HUES48 (cell line): Measurements from ENCODE around the gene ALG1.

Experiments
- H3K27ac ChIP-seq: one replicate; pipeline ENCODE4 v1.7.0; 2013; ENCODE audit warnings: low read depth, low read length, inconsistent platforms
- H3K27me3 ChIP-seq: 2 replicates; pipeline ENCODE4 v1.6.1; 2013; ENCODE audit warnings: mild to moderate bottlenecking, low read length; ENCODE audit not compliant: control insufficient read depth, insufficient read depth
- H3K36me3 ChIP-seq: 2 replicates; pipeline ENCODE4 v1.6.1; 2013; ENCODE audit warnings: low read length; ENCODE audit not compliant: control insufficient read depth, insufficient read depth
- H3K4me1 ChIP-seq: 2 replicates; pipeline ENCODE4 v1.6.1; 2013; ENCODE audit warnings: mild to moderate bottlenecking, low read length; ENCODE audit not compliant: control insufficient read depth, insufficient read depth
- H3K4me3 ChIP-seq: 2 replicates; pipeline ENCODE4 v1.5.1; 2013; ENCODE audit warnings: mild to moderate bottlenecking, low read depth, low read length
- H3K9ac ChIP-seq: 2 replicates; pipeline ENCODE4 v1.6.1; 2013; ENCODE audit warnings: mild to moderate bottlenecking, low read depth, low read length, moderate library complexity
- H3K9me3 ChIP-seq: 2 replicates; pipeline ENCODE4 v1.6.1; 2013; ENCODE audit warnings: low read length; ENCODE audit not compliant: control insufficient read depth, insufficient read depth

The ALG1 gene, protein sequence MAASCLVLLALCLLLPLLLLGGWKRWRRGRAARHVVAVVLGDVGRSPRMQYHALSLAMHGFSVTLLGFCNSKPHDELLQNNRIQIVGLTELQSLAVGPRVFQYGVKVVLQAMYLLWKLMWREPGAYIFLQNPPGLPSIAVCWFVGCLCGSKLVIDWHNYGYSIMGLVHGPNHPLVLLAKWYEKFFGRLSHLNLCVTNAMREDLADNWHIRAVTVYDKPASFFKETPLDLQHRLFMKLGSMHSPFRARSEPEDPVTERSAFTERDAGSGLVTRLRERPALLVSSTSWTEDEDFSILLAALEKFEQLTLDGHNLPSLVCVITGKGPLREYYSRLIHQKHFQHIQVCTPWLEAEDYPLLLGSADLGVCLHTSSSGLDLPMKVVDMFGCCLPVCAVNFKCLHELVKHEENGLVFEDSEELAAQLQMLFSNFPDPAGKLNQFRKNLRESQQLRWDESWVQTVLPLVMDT

DNA sequence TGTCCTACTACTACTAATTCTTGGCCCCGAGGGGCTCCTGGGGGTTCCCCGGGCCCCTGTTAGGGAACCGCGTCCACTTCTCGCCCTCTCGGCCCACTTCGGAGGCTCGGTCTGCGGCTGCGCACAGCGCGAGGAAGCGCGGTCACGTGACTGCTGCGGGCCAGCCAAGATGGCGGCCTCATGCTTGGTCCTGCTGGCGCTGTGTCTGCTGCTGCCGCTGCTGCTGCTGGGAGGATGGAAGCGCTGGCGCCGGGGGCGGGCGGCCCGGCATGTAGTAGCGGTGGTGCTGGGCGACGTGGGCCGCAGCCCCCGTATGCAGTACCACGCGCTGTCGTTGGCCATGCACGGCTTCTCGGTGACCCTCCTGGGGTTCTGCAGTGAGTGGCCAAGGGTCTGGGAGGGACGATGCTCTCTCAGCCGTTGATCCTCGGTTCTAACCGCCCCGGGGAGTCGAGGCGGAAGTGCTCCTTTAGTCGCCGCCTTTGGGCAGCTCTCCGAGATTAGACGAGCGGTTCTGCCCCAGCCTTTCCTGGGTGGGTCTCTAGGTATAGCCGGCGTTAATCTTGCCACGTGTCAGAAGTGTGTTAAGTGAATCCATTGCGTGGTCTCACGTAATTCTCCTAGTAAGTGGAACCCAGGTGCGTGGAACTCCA lies at the start of gene ALG1:
Gene ALG1 (plus strand): TSS at position 163 of the 653 bp plus-strand sequence. CDS start 7 bp downstream, at position 170.
- Histone ChIP-seq H3K27me3 (no peaks in the 10 kb centered on the region), H3K4me1 (peaks cover 5% of the 10 kb centered on the region), H3K27ac (peak within 1 kb of the TSS; percentile 85), H3K9me3 (no peaks in the 10 kb centered on the region), H3K4me3 (peak within 1 kb of the TSS; percentile 89), H3K9ac (peak within 1 kb of the TSS; percentile 85), H3K36me3 (peaks cover 30% of the 10 kb centered on the region)

DNA sequence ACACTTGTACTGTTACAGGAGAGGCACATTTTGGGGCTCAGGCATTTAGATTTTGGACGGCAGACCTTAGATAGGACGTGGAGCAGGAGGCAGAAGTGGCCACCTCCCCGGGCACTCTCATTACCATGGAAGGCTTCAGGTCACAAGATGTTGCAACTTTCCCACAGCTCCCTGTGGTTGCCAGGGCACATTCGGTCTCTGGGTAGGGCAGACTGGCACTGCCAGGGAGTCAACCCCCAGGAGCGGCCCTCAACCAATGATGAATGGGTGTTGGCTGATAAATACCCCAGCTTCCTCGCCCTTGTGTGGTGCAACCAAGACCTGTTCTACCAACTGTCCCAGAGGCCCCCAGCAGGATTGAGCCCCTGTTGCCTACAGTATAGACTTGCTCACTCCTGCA lies 49.1 kb upstream of the ALG1 start:
- Histone ChIP-seq H3K9me3 (no peaks in the 10 kb centered on the region), H3K36me3 (0 out of 2 replicates have a peak, but pooled peaks cover 3% of the 10 kb centered on the region), H3K27me3 (no peaks in the 10 kb centered on the region), H3K9ac (no peak overlapping the region), H3K4me1 (no peaks in the 10 kb centered on the region), H3K4me3 (no peak overlapping the region), H3K27ac (no peak overlapping the region)

DNA sequence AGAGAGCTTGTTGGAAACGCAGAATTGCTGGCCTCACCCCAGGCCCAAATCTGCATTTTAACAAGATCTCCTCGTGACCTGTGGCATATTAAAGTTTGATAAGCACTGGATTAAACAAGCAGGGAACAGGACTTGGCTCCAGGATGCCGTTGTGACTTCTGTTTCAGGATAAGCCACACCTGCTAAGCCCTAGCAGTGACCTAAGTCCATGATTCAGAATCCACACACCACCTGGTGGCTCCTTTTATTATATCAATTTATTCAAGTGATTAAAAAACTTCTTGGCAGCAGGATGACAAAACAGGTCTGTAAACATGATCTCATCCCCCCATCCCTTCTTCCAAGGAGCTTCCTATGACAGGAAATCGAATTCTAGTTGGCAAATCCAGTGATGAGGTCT lies 47.0 kb upstream of the ALG1 start:
- Histone ChIP-seq H3K9me3 (no peaks in the 10 kb centered on the region), H3K4me3 (no peak overlapping the region), H3K4me1 (no peaks in the 10 kb centered on the region), H3K36me3 (0 out of 2 replicates have a peak, but pooled peaks cover 3% of the 10 kb centered on the region), H3K27ac (no peak overlapping the region), H3K9ac (no peak overlapping the region), H3K27me3 (no peaks in the 10 kb centered on the region)

DNA sequence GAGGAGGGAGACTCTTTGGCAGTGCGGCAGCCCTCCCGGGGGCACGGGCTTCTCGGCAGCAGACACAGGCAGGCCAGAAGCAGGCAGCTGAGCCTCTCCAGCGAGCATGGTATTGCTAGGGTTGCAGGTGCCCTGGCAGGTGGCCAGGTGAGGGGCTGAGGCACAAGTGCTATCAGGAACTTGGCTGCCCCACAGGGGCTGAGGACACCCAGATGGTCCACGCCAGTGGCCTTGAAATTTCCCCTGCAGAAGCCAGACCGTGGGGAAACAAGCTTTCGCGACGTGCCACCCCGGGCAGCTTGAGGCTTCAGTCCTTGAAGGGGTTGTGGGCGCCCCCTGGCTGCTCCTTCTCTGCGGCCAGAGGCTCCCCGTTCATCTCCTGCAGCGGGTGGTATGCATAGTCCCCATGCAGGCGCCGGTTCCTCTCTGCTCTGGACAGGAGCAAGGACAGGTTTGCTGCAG lies 46.4 kb upstream of the ALG1 start:
- H3K4me1 ChIP-seq: no peaks in the 10 kb centered on the region

DNA sequence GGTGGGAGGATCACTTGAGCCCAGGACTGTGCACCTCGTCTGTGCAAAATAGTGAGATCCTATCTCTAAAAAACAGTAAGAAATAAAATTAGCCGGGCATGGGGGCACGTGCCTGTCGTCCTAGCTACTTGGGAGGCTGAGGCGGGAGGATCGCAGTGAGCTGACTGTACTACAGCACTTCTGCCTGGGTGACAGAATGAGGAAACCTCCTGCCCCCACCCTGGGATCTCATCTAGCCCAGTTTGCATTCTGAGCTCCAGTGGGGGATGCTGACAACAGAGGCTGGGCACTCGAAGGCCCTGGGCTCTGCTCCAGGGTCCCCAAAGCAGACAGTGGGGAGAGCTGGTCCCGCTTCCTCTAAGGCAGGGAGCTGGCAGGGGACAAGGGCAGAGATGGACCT lies 45.0 kb upstream of the ALG1 start:
- Histone ChIP-seq H3K27me3 (no peaks in the 10 kb centered on the region), H3K27ac (no peak overlapping the region), H3K4me1 (no peaks in the 10 kb centered on the region), H3K9ac (no peak overlapping the region), H3K4me3 (no peak overlapping the region), H3K36me3 (0 out of 2 replicates have a peak, but pooled peaks cover 6% of the 10 kb centered on the region), H3K9me3 (no peaks in the 10 kb centered on the region)

More for the DNA sequence above, 46.4 kb upstream of the ALG1 start:
- Histone ChIP-seq H3K9ac (no peak overlapping the region), H3K36me3 (0 out of 2 replicates have a peak, but pooled peaks cover 6% of the 10 kb centered on the region), H3K4me3 (no peak overlapping the region), H3K9me3 (no peaks in the 10 kb centered on the region), H3K27me3 (no peaks in the 10 kb centered on the region), H3K27ac (no peak overlapping the region)

DNA sequence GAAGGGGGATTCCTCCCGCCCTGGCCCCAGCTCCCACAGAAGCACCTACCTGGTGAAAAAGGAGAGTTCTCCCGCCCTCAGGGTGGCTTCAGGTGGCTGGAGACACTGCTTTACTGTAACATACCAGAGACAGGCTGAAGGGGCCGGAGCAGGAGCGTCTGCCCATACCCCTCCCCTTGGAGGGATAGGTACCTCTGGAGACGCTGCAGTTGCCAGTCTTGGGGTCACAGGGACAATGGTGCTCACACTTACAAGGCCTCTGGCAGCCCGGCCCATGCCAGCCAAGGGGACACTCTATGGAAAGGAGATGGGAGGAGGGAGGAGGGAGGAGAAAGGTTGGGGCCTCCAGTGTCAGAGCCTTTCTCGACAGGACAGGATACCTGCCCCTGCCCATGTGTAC lies 44.6 kb upstream of the ALG1 start:
- no peaks in the 10 kb centered on the region for H3K4me1 ChIP-seq
- no peak overlapping the region for H3K27ac ChIP-seq
- no peak overlapping the region for H3K4me3 ChIP-seq
- 0 out of 2 replicates have a peak, but pooled peaks cover 6% of the 10 kb centered on the region for H3K36me3 ChIP-seq
- no peaks in the 10 kb centered on the region for H3K27me3 ChIP-seq
- no peaks in the 10 kb centered on the region for H3K9me3 ChIP-seq
- no peak overlapping the region for H3K9ac ChIP-seq

DNA sequence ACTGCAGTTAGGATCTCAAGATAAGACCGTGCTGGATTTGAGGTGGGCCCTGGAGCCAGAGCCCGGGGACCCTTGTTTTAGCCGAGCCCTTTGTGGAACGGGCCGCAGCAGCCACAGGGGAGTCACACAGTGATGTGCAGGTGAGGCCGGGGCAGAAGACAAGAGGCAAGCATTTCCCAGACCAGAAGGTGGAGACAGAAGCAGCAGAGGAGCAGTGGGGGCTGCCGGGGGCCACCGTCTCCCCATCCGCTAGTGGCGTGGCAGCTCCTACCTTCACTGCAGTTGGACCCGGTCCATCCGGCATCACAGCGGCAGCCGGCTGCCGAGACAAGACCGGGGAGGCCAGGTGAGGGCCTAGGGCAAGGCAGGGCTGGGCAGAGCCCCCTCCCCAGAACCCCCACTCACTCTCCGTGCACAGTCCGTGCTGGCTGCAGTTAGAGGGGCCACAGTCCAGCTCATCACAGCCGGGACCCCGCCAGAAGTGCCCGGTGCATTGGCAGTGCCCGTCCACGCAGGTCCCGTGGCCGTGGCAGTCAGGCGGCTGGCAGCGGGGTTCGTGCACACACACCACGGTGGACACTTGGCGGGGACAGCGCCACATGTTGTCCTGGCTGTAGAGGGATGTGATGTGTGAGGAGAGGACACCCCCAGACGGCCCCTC lies 43.9 kb upstream of the ALG1 start:
- no peak overlapping the region for H3K27ac ChIP-seq
- no peak overlapping the region for H3K4me3 ChIP-seq
- H3K9ac ChIP-seq: no peak overlapping the region
- H3K4me1 ChIP-seq: peaks cover under 1% of the 10 kb centered on the region; the same call in 1 of the 2 replicates
- H3K9me3 ChIP-seq: no peaks in the 10 kb centered on the region
- H3K27me3 ChIP-seq: peaks cover 2% of the 10 kb centered on the region
- H3K36me3 ChIP-seq: 0 out of 2 replicates have a peak, but pooled peaks cover 6% of the 10 kb centered on the region

DNA sequence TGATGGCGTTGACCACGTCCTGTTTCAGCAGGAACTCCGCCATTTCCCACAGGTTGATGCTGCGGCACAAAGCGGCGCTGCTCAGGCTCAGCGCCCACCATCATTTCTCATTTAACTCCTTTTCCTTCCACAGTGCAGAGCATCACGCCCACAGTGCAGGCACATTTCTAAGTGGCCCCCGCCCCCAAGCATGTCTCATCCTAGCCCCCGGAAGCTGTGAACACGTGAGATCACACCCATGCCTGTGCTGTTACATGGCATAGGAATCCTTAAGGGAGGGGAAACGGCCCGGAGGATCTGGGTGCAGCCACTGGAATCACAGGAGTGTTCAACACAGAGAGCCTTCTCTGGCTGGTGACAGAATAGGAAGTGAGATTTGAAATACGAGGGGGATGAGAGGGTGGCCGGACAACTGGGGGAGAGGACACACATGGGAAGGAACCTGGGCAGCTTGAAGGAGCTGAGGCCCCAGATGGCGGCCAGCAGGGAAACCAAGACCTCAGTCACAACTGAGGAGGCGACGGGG lies 42.6 kb upstream of the ALG1 start:
- Histone ChIP-seq H3K27me3 (peaks cover 7% of the 10 kb centered on the region), H3K4me3 (no peak overlapping the region), H3K27ac (no peak overlapping the region), H3K4me1 (peaks cover 4% of the 10 kb centered on the region), H3K36me3 (0 out of 2 replicates have a peak, but pooled peaks cover 6% of the 10 kb centered on the region), H3K9me3 (no peaks in the 10 kb centered on the region), H3K9ac (no peak overlapping the region)

DNA sequence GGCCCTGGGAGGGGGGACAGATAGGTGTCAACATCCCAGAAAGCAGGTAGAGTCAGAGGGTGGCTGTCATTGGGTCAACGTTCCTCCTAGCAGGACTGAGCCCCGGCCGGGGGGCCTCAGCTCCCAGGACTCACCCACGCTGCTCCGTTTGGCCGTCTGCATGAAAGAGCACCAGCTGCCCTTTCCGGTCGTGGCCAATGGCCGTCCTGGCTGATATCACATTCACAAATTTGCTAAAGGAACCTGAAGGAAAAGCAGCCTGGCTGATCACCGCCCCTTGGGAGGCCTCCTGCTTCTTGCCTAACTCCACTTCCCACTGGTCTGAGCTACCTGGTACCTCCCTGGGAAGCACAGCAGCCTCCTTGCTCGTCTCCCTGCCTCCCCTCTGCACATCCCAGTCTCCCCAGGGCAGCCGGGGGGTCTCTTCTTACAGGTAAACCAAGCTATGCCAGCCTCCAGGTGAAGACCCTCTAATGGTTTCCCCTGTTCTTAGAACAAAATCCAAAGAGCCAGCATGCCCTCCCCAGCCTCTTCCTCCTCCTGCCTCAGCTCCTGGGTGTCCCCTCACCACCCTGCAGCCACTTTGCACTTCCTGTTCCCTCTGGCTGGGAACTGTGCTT lies 41.3 kb upstream of the ALG1 start:
- peaks cover 7% of the 10 kb centered on the region for H3K27me3 ChIP-seq
- 0 out of 2 replicates have a peak, but pooled peaks cover 6% of the 10 kb centered on the region for H3K36me3 ChIP-seq
- H3K4me3 ChIP-seq: no peak overlapping the region
- H3K9me3 ChIP-seq: no peaks in the 10 kb centered on the region
- H3K27ac ChIP-seq: no peak overlapping the region
- no peak overlapping the region for H3K9ac ChIP-seq
- peaks cover 4% of the 10 kb centered on the region for H3K4me1 ChIP-seq

DNA sequence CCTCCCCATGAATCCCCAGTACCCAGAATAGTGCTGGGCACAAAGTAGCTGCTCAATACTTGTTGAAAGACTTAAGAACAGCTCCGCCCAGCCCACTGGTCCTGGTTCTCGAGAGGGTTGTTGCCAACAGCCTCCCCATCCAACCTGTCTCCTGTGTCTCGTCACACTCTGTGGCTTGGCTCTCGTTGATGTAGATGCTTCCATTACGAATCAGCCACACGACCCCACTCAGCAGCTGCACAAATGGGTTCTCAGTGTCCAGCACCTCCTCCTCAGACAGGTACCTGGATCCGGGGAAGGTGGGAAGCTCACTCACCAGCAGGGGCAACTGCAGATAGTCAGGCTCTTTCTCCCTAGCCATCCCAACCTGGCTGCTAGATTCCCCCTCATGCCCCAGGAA lies 40.0 kb upstream of the ALG1 start:
- Histone ChIP-seq H3K27ac (no peak overlapping the region), H3K4me1 (peaks cover 13% of the 10 kb centered on the region), H3K36me3 (0 out of 2 replicates have a peak, but pooled peaks cover 6% of the 10 kb centered on the region), H3K9me3 (no peaks in the 10 kb centered on the region), H3K9ac (no peak overlapping the region), H3K27me3 (peaks cover 7% of the 10 kb centered on the region), H3K4me3 (no peak overlapping the region)
